MM.1S (cell line): ENCODE measurements around the gene DCDC2.

Experiments used
- CTCF ChIP-seq: fragments of 300-600 bp; sonication (generic); IDR thresholded peaks from 2 replicates; pipeline ENCODE4 v1.5.1; 2016; ENCODE audit warnings: antibody characterized with exemption, low read length, mixed read lengths
- EZH2phosphoT487 ChIP-seq: fragments of 300-600 bp; sonication (generic); IDR thresholded peaks from 2 replicates; pipeline ENCODE4 v1.6.1; 2018; ENCODE audit warnings: antibody characterized with exemption, low read length

- TF ChIP-seq EZH2phosphoT487 (no peak), CTCF (no peak)
These were observed 161.8 kb downstream of the DCDC2 start for GRCh38 chr6:24195836-24196597.
